ENCODE data around the gene SEC14L5. TPM values are rescaled to one million over a fixed set of nuclear protein-coding genes. Genes with fewer than 3 reads are reported as not detected.
"Not testable (repeated sequence)": the region's sequence is repeated elsewhere in the genome, so short reads cannot be mapped to it uniquely, and the experiment has no call there.

SEC14L5 gene
- total RNA-seq, 4 donors from 2014 or later = 0.83 to 1.8 (median 1.1) TPM

DNA sequence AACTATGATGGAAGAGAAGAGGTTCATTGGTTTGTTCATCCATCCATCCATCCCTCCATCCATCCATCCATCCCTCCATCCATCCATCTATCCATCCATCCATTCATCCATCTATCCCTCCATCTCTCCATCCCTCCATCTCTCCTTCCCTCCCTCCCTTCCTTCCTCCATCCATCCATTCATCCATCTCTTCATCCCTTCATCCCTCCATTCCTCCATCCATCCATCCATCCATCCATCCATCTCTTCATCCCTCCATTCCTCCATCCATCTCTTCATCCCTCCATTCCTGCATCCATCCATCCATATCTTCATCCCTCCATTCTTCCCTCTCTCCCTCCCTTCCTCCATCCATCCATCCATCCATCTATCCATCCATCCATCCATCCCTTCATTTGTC, 11.2 kb upstream of the SEC14L5 start:
- TF ChIP-seq CTCF (IDR thresholded peaks at IDR 0.05) (no peak), EP300 (IDR thresholded peaks at IDR 0.05) (no peak), POLR2A (IDR thresholded peaks at IDR 0.05; ENCODE audit: low read depth) (no peak), POLR2AphosphoS5 (IDR thresholded peaks at IDR 0.05) (no peak)
- Histone ChIP-seq H3K4me3 (no peak overlapping the region), H3K9me3 (no peaks in the 10 kb centered on the region), H3K27me3 (no peaks in the 10 kb centered on the region), H3K27ac (replicated peaks in 1 of 4) (no peak overlapping the region), H3K36me3 (no peaks in the 10 kb centered on the region), H3K4me1 (peaks cover 37 to 43% (median 42%) of the 10 kb centered on the region in 4 donors)
- intact Hi-C loops (cut with DNase I) = no loop called here
- DNase-seq (ENCODE audit: extremely low spot score) = no peak

DNA sequence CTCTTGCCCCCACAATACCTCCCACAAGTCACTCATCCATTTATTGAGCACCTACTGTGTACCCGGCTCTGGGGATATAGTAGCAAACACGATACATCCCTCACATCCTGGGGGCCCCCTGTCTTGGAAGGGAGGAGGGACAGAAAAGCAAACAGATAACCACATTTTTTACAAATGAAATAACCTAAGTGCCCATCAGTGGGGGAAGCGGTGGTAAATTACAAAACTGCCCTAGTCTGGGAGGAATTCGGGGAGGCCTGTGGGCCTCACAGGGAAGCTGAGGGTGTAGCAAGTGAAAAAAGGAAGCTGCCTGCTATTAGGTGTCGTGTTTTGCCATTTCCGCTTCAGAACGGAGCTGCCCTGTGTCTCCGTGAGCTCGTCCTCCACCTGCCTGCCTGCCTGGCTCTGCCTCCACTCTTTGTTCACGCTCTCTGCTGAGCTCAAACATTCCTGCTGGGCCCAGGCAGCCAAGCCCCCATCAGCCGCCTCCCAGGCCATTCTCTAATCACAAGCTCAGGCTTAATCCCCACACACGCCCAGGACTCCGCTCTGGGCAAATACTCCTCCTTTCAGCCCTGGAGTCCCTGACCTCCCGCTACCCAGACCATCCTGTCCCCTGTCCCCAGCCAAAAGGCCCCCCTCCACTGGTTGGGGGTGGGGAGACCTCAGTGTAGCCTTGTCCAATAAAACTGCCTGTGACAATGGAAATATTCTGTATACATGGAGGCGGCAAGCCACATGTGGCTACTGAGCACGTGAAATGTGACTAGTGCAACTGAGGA, 10.2 kb upstream of the SEC14L5 start:
- intact Hi-C loops (cut with DNase I) = no loop called here
- WGBS = 76% methylated on average over 16 of the region's 16 CpGs
- Histone ChIP-seq H3K27ac (replicated peaks in 1 of 4) (peak overlapping the region in 1 of 4 donors; percentile 34), H3K36me3 (no peaks in the 10 kb centered on the region), H3K9me3 (no peaks in the 10 kb centered on the region), H3K4me1 (peaks cover 32 to 33% (median 33%) of the 10 kb centered on the region in 4 donors), H3K27me3 (no peaks in the 10 kb centered on the region), H3K4me3 (no peak overlapping the region)
- no peak for DNase-seq (ENCODE audit: extremely low spot score)
- TF ChIP-seq POLR2A (IDR thresholded peaks at IDR 0.05; ENCODE audit: low read depth) (no peak), CTCF (IDR thresholded peaks at IDR 0.05) (no peak), POLR2AphosphoS5 (IDR thresholded peaks at IDR 0.05) (no peak), EP300 (IDR thresholded peaks at IDR 0.05) (no peak)

DNA sequence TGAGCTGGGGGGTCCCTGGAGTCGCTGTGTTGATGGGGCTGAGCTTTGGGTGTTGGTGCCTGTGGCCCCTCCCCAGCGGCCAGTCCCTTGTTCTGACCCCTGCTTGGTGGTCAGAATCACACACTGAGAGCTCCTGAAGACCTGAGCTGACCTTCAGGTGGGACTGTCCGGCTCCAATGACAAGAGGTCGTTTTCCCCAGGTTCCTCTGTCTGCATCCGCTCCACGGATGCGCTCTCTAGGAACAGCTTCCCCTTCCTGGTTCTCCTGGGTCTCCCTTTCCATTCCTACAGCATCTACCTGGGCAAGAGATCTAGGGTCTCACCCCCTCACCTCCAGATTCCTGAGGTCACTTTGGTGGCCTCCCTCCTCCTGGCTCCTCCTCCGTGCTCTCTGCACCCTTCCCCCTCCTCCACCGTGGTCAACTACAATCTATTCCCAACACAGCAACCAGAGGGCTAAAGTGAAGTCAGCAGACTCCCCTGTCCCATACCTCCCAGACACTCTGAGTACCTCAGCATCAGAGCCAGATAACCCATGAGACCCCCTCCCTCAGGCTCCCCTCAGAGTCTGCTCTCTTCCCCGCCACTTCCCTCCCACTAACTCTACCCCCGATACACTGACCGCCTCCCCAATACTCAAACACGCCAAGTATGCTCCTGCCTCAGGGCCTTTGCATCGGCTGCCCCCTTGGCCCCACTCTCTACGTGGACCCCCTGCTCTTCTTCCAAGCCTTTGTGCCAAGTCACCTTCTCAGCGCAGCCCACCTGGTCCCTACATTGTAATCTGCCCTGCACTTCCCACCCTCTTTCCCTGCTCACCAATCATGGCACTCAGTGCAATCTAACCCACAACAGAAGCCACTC, 9.0 kb upstream of the SEC14L5 start:
- no peaks in the 10 kb centered on the region for H3K27me3 ChIP-seq
- DNase-seq (ENCODE audit: extremely low spot score) = no peak
- no peaks in the 10 kb centered on the region for H3K9me3 ChIP-seq
- peaks cover 20 to 21% (median 20%) of the 10 kb centered on the region in 4 donors for H3K4me1 ChIP-seq
- H3K4me3 ChIP-seq = no peak overlapping the region
- TF ChIP-seq POLR2A (IDR thresholded peaks at IDR 0.05; ENCODE audit: low read depth) = no peak
- no peak for TF ChIP-seq CTCF (IDR thresholded peaks at IDR 0.05)
- no peak for TF ChIP-seq EP300 (IDR thresholded peaks at IDR 0.05)
- no peak for TF ChIP-seq POLR2AphosphoS5 (IDR thresholded peaks at IDR 0.05)
- 74% methylated on average over 15 of the region's 16 CpGs for WGBS
- H3K36me3 ChIP-seq = no peaks in the 10 kb centered on the region
- H3K27ac ChIP-seq (replicated peaks in 1 of 4) = no peak overlapping the region
- intact Hi-C loops (cut with DNase I) = no loop called here

GRCh38 chr16:4949986-4950385, 8.1 kb upstream of the SEC14L5 start:
- DNase-seq (ENCODE audit: extremely low spot score) = no peak
- no peak overlapping the region for H3K4me3 ChIP-seq
- H3K27ac ChIP-seq (replicated peaks in 1 of 4) = no peak overlapping the region
- no peaks in the 10 kb centered on the region for H3K27me3 ChIP-seq
- 78% methylated on average over 10 of the region's 10 CpGs for WGBS
- no peaks in the 10 kb centered on the region for H3K36me3 ChIP-seq
- H3K9me3 ChIP-seq = no peaks in the 10 kb centered on the region
- peaks cover 11 to 13% (median 12%) of the 10 kb centered on the region in 4 donors for H3K4me1 ChIP-seq
- intact Hi-C loops (cut with DNase I) = loop anchor here (10.0 kb wide), 1 partner anchor 215 kb away; the partner anchor contains the start of genes ANKS3 and DNAAF8
- no peak for TF ChIP-seq CTCF (IDR thresholded peaks at IDR 0.05)
- no peak for TF ChIP-seq EP300 (IDR thresholded peaks at IDR 0.05)
- TF ChIP-seq POLR2AphosphoS5 (IDR thresholded peaks at IDR 0.05) = no peak
- TF ChIP-seq POLR2A (IDR thresholded peaks at IDR 0.05; ENCODE audit: low read depth) = no peak

GRCh38 chr16:4951583-4951982, 6.5 kb upstream of the SEC14L5 start:
- H3K36me3 ChIP-seq; H3K4me1 ChIP-seq; DNase-seq (ENCODE audit: extremely low spot score); H3K9me3 ChIP-seq; H3K27me3 ChIP-seq; H3K4me3 ChIP-seq; H3K27ac ChIP-seq (replicated peaks in 1 of 4): not testable (repeated sequence)
- intact Hi-C loops (cut with DNase I) = loop anchor here (10.0 kb wide), 1 partner anchor 217 kb away; the partner anchor contains the start of genes ANKS3 and DNAAF8
- 78% methylated on average over 3 of the region's 3 CpGs for WGBS

Data from esophagus muscularis mucosa (tissue), 4 donors.